GM19468 (cell line): ENCODE data around the gene CETP.
"Not testable (repeated sequence)": the region's sequence is repeated elsewhere in the genome, so short reads cannot be mapped to it uniquely, and the experiment has no call there.

Source experiments
- ATAC-seq: cut with Tn5 transposase; IDR thresholded peaks from one replicate; pipeline ENCODE4 v1.9.1; 2021; ENCODE audit warnings: mild to moderate bottlenecking, moderate library complexity, moderate number of reproducible peaks; ENCODE audit not compliant: unreplicated experiment; ENCODE audit errors: extremely low read depth

CETP gene

DNA sequence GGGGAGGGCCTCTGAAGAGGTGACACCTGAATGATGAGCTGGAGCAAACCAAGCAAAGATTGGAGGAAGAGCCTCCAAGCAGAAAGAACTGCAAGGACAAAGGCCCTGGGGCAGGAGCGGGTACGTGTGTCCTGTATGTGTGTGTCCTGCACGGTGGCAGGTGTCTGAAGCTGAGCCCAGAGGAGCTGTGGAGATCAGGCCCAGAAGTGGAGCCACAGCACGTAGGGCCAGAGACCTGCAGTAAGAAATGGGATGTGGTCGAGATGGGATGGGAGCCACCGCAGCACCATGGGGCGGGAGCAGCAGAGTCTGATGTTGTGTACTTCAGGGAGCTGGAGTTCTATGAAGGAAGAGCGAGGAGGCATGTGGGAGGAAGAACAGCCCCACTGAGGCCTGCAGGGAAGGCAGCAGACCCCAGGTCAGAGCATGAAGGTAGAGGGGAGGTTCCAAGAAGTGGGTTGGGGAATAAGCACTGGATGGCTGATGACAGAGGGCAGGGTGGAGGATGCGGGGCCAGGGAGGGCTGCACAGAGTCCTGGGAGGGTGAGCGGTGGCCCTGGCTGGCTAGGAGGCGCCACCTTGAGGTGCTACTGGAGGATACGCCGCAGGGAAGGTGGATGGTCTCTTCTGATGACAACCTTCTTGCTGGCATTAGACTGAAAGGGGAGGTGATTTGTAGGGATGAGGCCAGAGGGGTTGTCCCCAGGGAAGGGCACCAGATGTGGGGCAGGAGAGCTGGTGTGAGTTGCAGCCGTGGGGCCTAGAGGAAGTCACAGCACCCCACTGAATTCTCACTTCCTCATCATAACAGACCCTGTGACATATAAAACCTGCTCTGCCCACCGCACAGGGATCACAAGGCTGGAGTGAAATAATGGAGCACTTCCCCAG is 10.6 kb upstream of the CETP start:
- ATAC-seq = peak; percentile 36

DNA sequence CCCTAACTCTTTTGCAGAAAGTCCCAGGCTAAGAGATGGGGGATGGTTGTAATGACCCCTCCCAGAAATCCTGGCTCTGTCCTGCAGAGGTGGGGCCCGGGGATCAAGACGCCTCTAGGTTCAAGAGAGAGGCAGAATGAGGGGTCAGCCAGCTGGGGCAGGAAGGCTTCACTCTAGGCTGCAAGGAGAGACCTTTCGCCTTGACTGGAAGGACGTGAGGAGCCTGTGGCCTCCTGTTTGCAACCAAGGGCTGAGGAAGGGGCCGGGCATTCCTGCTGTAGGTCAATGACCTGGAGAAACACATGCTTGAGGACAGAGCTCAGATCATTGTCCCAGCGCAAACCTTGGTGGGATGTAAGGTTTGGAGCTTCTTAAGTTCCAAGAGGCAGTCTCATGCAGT is 8.7 kb upstream of the CETP start:
- ATAC-seq = no peak

DNA sequence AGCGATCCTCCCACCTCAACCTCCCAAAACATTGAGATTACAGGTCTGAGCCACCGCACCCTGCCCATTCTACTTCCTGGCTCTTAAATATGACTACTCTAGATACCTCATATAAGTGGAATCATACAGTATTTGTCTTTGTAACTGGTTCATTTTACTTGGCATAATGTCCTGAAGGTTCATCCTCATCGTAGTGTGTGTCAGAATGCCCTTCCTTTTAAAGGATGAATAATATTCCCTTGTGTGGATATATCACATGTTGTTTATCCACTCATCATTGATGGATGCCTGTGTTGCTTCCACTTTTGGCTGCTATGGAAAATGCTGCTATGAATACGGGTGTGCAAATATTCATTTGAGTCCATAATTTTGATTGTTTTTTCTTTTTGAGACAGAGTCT is 5.7 kb upstream of the CETP start:
- ATAC-seq = no peak

DNA sequence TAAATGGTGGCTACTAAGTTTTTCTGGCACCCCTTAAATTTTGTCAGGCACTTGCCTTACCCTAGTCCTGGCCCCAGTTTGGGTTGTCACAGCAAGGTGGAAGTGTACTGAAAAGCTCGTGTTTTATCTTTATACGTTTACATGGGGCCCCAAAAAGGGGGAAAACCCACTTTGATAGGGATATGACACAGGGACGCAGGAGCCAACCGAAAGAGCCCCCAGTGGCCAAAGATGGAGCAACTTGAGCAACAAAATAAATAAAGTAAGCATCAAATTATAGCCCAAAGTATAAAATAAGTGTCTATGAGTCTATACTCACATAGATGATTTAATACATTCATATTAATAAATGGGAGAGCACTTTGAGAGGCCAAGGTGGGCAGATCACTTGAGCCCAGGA is 5.0 kb upstream of the CETP start:
- no peak for ATAC-seq

DNA sequence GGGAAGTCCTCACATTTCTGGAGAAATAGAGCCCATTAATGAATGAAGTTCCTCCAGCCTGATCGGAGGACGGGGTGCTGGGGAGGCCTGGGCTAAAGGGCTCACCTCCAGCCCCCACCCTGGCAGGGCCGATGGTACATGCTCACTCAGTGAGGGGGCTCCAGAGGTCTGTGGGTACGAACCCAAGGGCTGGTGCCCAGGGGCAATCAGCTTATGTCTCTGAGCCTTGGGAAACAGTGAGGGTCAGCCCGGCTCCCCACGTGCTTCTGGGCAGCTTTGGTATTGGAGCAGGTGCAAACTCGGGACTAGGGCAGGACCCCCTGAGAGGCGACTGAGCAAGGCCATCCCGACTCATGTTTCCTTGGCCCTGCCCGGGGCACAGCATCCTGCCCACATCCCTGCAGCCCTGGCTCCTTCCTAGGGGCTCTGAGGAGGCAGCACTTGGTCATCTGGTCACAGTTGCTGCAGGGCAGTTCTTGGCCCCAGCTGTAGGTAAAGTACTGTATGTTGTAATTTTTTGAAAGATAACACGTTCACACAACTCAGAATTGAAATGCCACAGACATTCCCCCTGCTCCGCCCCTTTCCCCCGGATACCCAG is 969 bp upstream of the CETP start:
- ATAC-seq = no peak

DNA sequence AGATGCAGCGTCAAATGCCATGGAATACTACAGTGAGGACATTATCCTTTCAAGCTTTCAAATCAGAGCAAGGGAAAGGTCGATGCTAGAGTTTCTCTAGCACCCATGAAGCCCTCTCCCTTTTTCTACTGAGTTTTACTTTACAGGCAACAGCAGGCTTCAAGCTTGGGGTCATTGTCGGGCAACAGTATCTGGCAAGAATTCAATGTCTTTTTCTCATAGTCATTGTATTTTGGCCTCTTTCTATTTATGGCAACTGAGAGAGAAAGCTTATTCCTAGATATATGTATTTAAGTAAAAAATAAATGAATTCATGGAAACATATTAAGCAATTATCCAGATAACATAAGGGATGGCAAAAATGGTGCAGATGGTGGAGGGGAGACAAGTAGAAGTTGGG is 364 bp upstream of the CETP start:
- ATAC-seq = no peak

DNA sequence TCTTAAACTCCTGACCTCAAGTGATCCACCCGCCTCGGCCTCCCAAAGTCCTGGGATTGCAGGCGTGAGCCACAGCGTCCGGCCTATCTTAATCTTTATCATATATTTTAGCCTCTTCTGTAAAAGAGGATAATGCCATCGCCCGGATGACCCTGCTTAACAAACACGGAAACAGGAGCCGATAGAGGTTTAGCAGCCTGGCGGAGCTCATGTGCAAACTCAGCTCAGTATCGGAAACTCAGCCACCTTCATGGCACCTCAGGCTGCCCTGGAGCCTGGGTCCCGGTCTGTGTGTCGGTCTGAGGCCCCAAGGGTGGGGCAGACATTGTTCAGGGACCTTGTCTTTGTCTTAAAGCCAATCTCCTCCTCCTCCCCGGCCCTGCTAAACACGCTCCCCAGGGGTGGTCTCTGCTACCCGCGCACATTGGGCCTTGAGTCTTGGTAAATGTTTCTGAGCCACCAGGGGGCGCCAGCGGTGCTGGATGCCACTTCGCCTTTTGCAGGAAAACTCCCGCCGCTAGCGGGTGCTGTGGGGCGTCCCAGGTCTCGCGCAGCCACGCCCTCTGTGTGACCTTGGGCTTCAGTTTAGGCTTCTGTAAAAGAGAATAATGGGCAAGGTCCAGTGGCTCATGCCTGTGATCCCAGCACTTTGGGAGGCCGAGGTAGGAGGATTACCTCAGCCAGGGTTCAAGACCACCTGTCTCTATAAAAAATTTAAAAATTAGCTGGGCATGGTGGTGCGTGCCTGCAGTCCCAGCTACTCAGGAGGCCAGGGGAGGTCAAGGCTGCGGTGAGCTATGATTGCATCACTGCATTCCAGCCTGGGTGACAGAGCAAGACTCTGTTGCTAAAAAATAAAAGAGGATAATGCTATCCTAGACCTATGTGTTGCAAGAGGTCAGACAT is 2.7 kb downstream of the CETP start:
- no peak for ATAC-seq

DNA sequence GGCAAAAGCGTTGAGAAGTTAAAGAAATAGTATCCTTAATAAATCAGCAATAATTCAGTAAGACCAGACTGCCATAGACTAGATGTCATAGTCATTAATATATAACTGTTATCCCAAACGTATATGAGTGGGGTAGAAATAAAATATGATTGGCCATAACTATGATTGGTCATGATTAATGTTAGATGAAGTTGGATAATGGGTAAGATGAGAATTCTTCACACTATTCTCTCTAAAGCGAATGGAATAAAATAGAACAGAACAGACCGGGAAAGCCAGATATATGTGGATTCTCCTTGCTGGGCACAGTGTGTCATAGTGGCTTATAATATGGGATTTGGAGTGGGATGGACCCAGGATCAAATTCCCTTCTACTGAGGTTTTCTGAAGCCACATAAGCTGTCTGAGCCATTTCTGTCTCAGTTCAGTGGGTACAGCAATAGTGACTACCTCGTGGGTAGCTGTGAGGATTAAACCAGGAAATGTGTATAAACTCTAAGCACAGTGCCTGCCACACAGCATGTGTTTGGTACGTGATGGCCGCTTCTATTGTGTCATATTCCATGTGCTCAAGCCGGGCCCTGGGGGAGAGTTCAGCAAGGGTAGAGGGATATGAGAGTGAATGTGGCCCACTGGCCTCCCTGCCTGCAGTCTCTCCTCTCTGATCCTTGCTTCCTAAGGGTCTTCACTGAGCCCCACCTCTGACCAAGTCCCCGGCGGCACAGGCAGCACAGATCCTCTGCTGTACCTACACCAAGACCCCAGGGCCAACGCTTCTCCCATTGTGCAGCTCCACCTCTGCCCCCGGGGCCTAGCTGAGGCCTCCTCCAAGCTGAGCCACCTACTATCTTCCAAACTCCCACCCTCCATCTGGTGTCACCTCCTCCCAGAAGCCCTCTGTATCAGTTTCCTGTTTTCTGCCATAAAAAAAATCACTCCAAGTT is 3.7 kb downstream of the CETP start:
- no peak for ATAC-seq

DNA sequence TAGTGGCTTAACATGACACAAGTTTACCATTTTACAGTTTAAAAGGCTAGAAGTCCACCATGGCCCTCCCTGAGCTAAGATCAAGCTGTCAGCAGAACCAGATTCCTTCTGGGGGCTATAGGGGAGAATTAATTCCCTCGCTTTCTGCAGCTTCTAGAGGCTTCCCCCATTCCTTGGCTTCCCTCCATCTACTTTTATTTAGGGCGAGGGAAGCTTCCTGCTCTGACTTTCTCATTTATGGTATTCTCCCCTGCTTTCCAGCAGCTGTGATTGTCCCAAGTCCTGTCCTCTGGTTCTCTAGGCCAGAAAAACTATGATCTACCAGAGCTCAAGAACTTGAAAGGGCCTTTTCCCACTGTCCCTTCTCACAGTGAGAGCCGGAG is 4.3 kb downstream of the CETP start:
- ATAC-seq = no peak

DNA sequence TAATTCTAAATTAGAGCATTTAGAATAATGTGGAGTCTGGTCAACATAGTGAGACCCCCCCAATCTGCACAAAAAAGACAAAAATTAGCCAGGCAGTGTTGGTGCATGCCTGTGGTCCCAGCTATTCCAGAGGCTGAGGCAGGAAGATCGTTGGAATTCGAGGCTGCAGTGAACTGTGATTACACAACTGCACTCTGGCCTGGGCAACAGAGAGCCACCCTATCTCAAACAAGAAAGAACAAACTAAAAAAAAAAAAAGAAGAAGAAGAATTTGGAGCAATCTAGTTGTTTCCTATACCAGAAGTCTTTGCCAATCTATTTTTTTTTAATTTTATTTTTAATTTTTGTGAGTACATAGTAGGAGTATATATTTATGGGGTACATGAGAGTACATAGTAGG is 6.0 kb downstream of the CETP start:
- no peak for ATAC-seq

DNA sequence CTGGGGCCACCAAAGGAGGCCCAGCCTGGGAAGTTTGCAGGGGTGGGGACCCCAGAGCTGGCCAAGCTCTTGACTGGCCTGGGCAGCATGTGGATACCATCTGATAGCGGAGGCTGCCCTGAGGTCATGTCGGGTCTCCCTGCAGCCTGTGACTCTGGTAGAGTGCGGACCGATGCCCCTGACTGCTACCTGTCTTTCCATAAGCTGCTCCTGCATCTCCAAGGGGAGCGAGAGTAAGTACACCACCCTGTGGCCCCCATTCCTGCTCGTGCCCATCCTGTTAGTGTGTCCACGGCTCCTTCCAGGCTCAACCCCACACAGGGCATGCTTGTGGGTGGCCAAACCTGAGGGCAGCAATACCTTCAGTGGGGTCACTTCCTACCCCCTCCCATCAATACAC is 8.0 kb downstream of the CETP start:
- ATAC-seq = no peak

DNA sequence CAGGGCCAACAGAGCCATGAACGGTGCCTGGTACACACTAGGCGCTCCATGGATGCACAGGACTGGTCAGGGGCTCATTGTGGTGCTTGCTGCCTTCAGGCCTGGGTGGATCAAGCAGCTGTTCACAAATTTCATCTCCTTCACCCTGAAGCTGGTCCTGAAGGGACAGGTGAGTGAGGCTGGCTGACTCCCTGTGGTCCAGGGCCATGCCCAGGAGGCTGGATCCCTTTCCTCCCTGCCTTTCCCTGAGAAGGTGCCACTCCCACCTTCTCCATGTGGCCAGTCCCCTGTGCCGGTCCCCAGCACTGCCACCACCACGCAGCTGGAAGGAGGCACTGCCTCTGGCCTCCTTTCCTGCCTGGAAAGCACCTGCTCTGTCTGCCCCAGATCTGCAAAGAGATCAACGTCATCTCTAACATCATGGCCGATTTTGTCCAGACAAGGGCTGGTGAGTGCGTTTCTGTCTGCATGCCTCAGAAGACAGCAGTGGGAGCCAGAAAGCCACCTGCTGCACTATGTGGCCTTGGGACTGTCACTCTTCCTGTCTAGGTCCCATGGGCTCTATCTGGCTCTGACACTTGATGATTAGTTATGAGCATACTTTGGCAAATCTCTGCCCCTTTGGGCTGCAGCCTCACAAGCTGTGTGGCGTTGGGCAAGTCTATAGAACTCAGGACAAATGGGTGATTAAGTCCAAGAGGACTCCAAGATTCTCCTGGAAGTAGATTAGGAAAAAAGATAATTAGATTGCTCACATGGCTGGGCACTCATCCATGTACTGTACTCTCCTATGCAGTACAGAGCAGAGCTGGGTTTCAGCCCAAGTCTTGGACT is 9.4 kb downstream of the CETP start:
- ATAC-seq = peak; percentile 51

DNA sequence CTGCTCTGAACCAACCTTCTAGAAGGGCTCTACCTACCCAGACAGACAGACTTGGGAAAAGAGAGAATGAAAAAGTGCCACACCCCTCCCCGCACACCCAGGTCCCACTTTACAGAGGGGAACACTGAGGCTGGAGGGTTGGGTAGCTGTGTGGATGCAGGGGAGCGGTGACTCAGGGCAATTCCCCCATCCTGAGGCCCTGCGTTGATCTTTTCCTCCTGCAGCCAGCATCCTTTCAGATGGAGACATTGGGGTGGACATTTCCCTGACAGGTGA is 10.0 kb downstream of the CETP start:
- no peak for ATAC-seq

DNA sequence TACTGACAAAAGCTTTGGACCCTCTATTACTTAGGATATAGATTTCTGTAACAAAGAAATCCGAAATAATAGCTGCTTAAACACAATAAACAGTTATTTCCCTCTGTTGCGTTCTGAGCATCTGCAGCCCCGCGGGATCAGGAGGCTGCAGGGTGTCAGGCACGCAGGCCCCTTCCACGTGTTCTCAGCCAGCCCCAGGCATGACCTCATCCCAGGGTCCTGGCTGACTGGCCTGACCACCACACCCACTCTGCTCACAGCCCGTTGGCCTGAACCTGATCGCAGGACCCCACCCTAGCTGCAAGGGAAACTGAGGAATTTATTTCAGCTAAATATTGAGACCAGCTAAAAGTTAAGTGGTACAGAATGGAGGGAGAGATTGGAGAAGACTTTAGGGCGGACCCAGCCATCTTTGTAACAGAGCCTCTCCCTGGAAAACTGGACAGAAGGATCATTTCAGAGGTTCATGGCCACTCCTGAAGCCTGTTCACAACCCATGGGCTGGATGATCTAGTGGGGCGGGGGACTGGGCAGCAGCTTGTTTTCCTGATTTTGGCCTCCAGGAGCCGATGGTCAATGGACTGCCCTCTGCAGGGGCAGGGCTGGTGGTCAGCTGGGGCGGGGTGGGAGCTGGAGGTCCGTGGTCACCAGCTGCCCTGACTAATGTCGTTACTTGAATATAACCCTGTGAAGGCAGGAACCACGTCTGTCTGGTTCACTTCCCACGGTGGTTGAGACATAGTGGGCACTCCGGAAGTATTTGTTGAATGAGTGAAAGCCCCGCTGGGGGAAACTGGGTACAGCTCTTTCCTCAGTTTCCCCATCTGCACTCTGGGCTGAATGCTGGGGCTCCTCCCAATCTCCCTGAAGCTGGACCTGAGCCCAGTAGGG is 10.9 kb downstream of the CETP start:
- ATAC-seq = no peak

DNA sequence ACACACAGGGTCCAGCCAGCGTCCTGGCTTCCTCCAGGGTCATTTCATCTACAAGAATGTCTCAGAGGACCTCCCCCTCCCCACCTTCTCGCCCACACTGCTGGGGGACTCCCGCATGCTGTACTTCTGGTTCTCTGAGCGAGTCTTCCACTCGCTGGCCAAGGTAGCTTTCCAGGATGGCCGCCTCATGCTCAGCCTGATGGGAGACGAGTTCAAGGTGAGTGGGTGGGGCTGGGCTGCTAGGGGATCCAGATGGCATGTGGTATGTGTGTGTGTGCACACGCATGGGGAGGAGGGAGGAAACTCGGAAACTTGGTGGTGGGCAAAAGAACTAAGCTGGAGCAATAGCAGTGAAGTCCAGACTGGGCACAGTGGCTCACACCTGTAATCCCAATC is 11.5 kb downstream of the CETP start:
- ATAC-seq = no peak

DNA sequence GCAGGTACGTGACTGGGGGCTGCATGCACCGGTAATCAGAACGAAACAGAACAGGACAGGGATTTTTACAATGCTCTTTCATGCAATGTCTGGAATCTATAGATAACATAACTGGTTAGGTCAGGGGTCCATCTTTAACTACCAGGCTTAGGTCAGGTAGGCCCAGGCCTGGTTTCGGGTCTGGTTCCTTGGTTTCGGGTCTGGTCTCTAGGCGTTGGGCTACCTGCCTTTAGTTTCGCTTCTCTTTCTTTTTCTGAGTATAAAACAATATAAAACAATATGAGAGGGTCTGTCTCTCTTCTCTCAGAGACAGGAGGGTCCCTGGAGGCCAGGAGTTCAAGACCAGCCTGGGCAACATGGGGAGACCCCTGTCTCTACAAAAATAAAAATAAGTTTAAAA is 12.1 kb downstream of the CETP start:
- ATAC-seq = not testable (repeated sequence)

DNA sequence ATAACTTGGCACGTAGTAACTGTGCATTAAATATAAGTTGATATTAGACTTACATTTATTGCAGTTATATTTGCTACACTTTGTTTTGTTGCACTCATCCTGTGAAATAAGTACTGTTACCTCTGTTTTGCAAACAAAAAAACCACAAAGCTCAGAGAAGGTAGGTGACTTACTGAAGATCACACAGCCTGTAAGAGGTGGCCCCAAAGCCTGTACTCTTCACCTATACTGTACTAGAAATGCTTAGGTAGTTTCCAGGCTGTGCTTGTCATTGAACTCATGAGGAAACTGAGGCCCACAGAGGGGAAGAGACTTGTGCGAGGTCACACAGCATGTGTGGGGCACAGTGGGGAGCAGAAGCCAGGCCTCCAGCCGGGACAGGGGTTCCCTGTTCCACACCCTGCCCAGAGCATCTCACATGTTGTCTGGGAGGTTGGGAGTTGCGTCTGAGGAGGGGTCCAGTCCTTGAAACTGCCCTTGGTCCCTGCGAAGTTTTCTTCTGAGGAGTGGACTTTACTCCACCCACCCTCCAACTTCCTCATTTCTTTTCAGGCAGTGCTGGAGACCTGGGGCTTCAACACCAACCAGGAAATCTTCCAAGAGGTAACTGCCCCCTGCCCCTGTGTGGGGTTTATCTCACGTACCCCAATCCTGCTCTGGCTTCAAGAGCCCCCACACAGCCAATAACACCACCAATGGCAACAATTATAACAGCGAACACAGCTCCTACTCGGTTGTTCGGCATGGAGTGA is 13.0 kb downstream of the CETP start:
- ATAC-seq = no peak

DNA sequence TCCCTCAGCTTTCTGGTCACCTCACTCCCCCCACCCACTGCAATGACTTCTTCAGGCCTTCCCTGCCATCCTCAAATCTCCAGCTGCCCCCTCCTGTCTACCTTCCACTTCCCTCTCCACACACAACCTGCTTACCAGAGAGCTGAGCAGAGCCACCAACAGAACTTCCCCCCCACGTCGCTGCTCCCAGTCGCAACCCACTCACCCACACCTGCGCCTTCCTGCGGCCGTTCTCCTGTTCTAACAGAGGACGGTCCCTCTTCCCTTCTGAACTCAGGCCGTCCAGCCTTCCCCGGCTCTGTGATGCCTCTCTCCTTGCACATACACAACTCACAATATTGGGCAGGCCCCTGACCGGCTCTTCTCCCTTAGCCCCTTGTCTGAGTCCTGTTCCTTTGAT is 14.0 kb downstream of the CETP start:
- no peak for ATAC-seq
